ENCODE measurements around the gene ENDOG.
A peak's percentile ranks its signal among the peaks of the same experiment; 100 is the strongest.

DNA sequence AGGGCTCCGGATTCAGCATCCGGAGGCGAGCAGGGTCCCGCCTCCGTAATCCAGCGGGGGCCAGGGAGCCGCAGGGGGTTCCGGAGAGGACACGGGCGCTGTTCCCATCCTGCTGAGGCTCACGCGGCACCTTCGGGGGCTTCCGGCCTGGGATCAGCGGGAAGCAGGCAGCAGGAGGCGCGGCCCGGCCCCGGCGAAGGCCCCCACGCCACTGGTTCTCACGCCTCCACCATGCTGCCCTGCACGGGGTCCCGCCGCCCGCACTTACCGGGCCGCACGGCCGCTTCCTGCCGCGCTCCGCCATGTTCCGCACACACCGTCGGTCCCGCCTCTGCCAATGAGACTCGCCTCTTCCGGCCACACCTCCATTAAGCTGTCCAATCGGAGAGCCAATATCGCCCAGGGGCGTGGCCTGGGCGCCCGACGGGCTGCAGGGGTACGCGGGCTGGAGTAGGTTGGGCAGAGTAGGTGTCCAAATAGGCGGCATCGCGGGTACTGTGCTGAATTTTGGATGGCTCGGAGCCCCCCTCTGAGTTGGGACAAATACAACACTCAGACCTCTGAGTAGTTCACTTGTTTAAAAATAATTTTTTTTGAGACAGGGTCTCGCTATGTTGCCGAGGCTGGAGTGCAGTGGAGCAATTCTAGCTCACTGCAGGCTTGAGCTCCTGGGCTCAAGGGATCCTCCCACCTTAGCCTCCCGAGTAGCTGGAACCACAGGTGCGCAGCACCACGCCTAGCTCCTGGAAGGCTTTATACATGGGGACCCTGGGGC is 11.4 kb downstream of the ENDOG start, which contains the start of gene SPOUT1:
- TF ChIP-seq CTCF (IDR thresholded peaks at IDR 0.05) (no peak), POLR2A (IDR thresholded peaks at IDR 0.05) (peak in 1 of 2 donors; percentile 12)
